IgD-negative memory B cell (primary cell): ENCODE measurements around the gene PDZRN3. TPM values are rescaled to one million over a fixed set of nuclear protein-coding genes. Genes with fewer than 3 reads are reported as not detected.
A peak's percentile ranks its signal among the peaks of the same experiment; 100 is the strongest.

ENCODE experiments used
- H3K27ac Mint-ChIP-seq, 3 donors: one replicate each; pipeline ENCODE4 v1.8.0; 2020 to 2022; ENCODE audit warnings: mild to moderate bottlenecking in 3 of 3, mixed read lengths in 3 of 3, moderate library complexity in 1 of 3
- H3K27me3 Mint-ChIP-seq: one replicate; pipeline ENCODE4 v1.8.0; 2021; ENCODE audit warnings: mixed read lengths
- H3K36me3 Mint-ChIP-seq: one replicate; pipeline ENCODE4 v1.8.0; 2020; ENCODE audit warnings: mild to moderate bottlenecking, mixed read lengths
- H3K4me1 Mint-ChIP-seq, 3 donors: one replicate each; pipeline ENCODE4 v1.8.0; 2020 to 2022; ENCODE audit warnings: mixed read lengths in 3 of 3, mild to moderate bottlenecking in 1 of 3
- H3K4me3 Mint-ChIP-seq, 4 donors: one replicate each; pipeline ENCODE4 v1.8.0; 2020 to 2022; ENCODE audit warnings: mild to moderate bottlenecking in 4 of 4, mixed read lengths in 4 of 4, moderate library complexity in 3 of 4
- H3K9me3 Mint-ChIP-seq, 3 donors: one replicate each; pipeline ENCODE4 v1.8.0; 2020 to 2021; ENCODE audit warnings: mixed read lengths in 3 of 3, mild to moderate bottlenecking in 1 of 3
- polyA plus RNA-seq: library from polyadenylated mRNA; unstranded; fragments of 300-500 nt; fragmentation: Illumina TruSeq; gene quantifications from one replicate; pipeline ENCODE4 v1.2.3, GENCODE V29; 2021

Gene PDZRN3
- polyA plus RNA-seq, 1 donor from 2014 or later: not detected

GRCh38 chr3:73586628-73587027 lies 38.1 kb downstream of the PDZRN3 start:
- Mint-ChIP-seq H3K27me3 (peaks cover 3% of the 10 kb centered on the region), H3K27ac (no peak overlapping the region), H3K4me3 (no peak overlapping the region), H3K9me3 (peaks cover 0 to 6% (median 5%) of the 10 kb centered on the region in 3 donors), H3K36me3 (no peaks in the 10 kb centered on the region), H3K4me1 (no peaks in the 10 kb centered on the region)

GRCh38 chr3:73586190-73586589 lies 38.6 kb downstream of the PDZRN3 start:
- Mint-ChIP-seq H3K27me3 (peaks cover 3% of the 10 kb centered on the region), H3K36me3 (no peaks in the 10 kb centered on the region), H3K4me1 (no peaks in the 10 kb centered on the region), H3K4me3 (no peak overlapping the region), H3K27ac (no peak overlapping the region), H3K9me3 (peaks cover 0 to 6% (median 5%) of the 10 kb centered on the region in 3 donors)

GRCh38 chr3:73584873-73585272 lies 39.9 kb downstream of the PDZRN3 start:
- H3K36me3 Mint-ChIP-seq: no peaks in the 10 kb centered on the region
- H3K27ac Mint-ChIP-seq: no peak overlapping the region
- H3K27me3 Mint-ChIP-seq: peaks cover 3% of the 10 kb centered on the region
- H3K4me1 Mint-ChIP-seq: no peaks in the 10 kb centered on the region
- H3K9me3 Mint-ChIP-seq: peaks cover 0 to 6% (median 1%) of the 10 kb centered on the region in 3 donors
- H3K4me3 Mint-ChIP-seq: no peak overlapping the region

- H3K27ac Mint-ChIP-seq: no peak overlapping the region
- no peaks in the 10 kb centered on the region for H3K36me3 Mint-ChIP-seq
Observed at GRCh38 chr3:73582535-73582934, 42.2 kb downstream of the PDZRN3 start.

GRCh38 chr3:73581134-73581846 lies 43.5 kb downstream of the PDZRN3 start:
- Mint-ChIP-seq H3K4me3 (no peak overlapping the region), H3K36me3 (no peaks in the 10 kb centered on the region), H3K4me1 (no peaks in the 10 kb centered on the region), H3K27ac (no peak overlapping the region), H3K9me3 (no peaks in the 10 kb centered on the region), H3K27me3 (peaks cover 6% of the 10 kb centered on the region)

More at GRCh38 chr3:73582535-73582934, 42.2 kb downstream of the PDZRN3 start:
- H3K4me3 Mint-ChIP-seq: no peak overlapping the region
- H3K4me1 Mint-ChIP-seq: no peaks in the 10 kb centered on the region
- H3K27me3 Mint-ChIP-seq: peaks cover 5% of the 10 kb centered on the region
- H3K9me3 Mint-ChIP-seq: no peaks in the 10 kb centered on the region

- Mint-ChIP-seq H3K4me3 (no peak overlapping the region), H3K36me3 (no peaks in the 10 kb centered on the region), H3K4me1 (no peaks in the 10 kb centered on the region), H3K27me3 (peaks cover 6% of the 10 kb centered on the region), H3K9me3 (no peaks in the 10 kb centered on the region), H3K27ac (no peak overlapping the region)
Observed at GRCh38 chr3:73580343-73580742, 44.4 kb downstream of the PDZRN3 start.

GRCh38 chr3:73577704-73578103 lies 47.0 kb downstream of the PDZRN3 start:
- no peak overlapping the region for H3K27ac Mint-ChIP-seq
- H3K4me1 Mint-ChIP-seq: no peaks in the 10 kb centered on the region
- H3K36me3 Mint-ChIP-seq: no peaks in the 10 kb centered on the region
- peaks cover 4% of the 10 kb centered on the region for H3K27me3 Mint-ChIP-seq
- H3K9me3 Mint-ChIP-seq: no peaks in the 10 kb centered on the region
- peak overlapping the region in 1 of 4 donors; percentile 54 for H3K4me3 Mint-ChIP-seq

GRCh38 chr3:73576999-73577461 lies 47.7 kb downstream of the PDZRN3 start:
- H3K27me3 Mint-ChIP-seq: peaks cover 6% of the 10 kb centered on the region
- no peaks in the 10 kb centered on the region for H3K9me3 Mint-ChIP-seq
- H3K4me1 Mint-ChIP-seq: no peaks in the 10 kb centered on the region
- H3K27ac Mint-ChIP-seq: no peak overlapping the region
- no peak overlapping the region for H3K4me3 Mint-ChIP-seq
- H3K36me3 Mint-ChIP-seq: no peaks in the 10 kb centered on the region

- H3K4me3 Mint-ChIP-seq: no peak overlapping the region
- H3K36me3 Mint-ChIP-seq: no peaks in the 10 kb centered on the region
- peaks cover 4% of the 10 kb centered on the region for H3K27me3 Mint-ChIP-seq
- H3K4me1 Mint-ChIP-seq: no peaks in the 10 kb centered on the region
- H3K27ac Mint-ChIP-seq: no peak overlapping the region
- H3K9me3 Mint-ChIP-seq: no peaks in the 10 kb centered on the region
Observed at GRCh38 chr3:73575953-73576352, 48.8 kb downstream of the PDZRN3 start.

- peaks cover 4% of the 10 kb centered on the region for H3K27me3 Mint-ChIP-seq
- H3K4me1 Mint-ChIP-seq: no peaks in the 10 kb centered on the region
- no peaks in the 10 kb centered on the region for H3K9me3 Mint-ChIP-seq
- H3K4me3 Mint-ChIP-seq: no peak overlapping the region
- H3K27ac Mint-ChIP-seq: no peak overlapping the region
- no peaks in the 10 kb centered on the region for H3K36me3 Mint-ChIP-seq
Observed at GRCh38 chr3:73575519-73575918, 49.2 kb downstream of the PDZRN3 start.

GRCh38 chr3:73573204-73573603 lies 51.5 kb downstream of the PDZRN3 start:
- Mint-ChIP-seq H3K27me3 (peaks cover 9% of the 10 kb centered on the region), H3K36me3 (no peaks in the 10 kb centered on the region)

GRCh38 chr3:73572368-73572767 lies 52.4 kb downstream of the PDZRN3 start:
- Mint-ChIP-seq H3K27me3 (peaks cover 6% of the 10 kb centered on the region), H3K9me3 (peaks cover 0 to 2% (median 0%) of the 10 kb centered on the region in 3 donors), H3K4me1 (no peaks in the 10 kb centered on the region), H3K4me3 (no peak overlapping the region), H3K36me3 (no peaks in the 10 kb centered on the region), H3K27ac (no peak overlapping the region)

More at GRCh38 chr3:73573204-73573603, 51.5 kb downstream of the PDZRN3 start:
- Mint-ChIP-seq H3K9me3 (peaks cover 0 to 2% (median 0%) of the 10 kb centered on the region in 3 donors), H3K4me3 (no peak overlapping the region), H3K27ac (no peak overlapping the region), H3K4me1 (no peaks in the 10 kb centered on the region)

- no peak overlapping the region for H3K27ac Mint-ChIP-seq
- H3K4me3 Mint-ChIP-seq: no peak overlapping the region
- H3K36me3 Mint-ChIP-seq: no peaks in the 10 kb centered on the region
- peaks cover 0 to 2% (median 0%) of the 10 kb centered on the region in 3 donors for H3K9me3 Mint-ChIP-seq
- H3K4me1 Mint-ChIP-seq: no peaks in the 10 kb centered on the region
- peaks cover 6% of the 10 kb centered on the region for H3K27me3 Mint-ChIP-seq
Observed at GRCh38 chr3:73571238-73571794, 53.4 kb downstream of the PDZRN3 start.

- H3K27ac Mint-ChIP-seq: no peak overlapping the region
- no peak overlapping the region for H3K4me3 Mint-ChIP-seq
- no peaks in the 10 kb centered on the region for H3K4me1 Mint-ChIP-seq
- peaks cover 8% of the 10 kb centered on the region for H3K27me3 Mint-ChIP-seq
- peaks cover 0 to 5% (median 0%) of the 10 kb centered on the region in 3 donors for H3K9me3 Mint-ChIP-seq
- H3K36me3 Mint-ChIP-seq: no peaks in the 10 kb centered on the region
Observed at GRCh38 chr3:73569246-73569760, 55.4 kb downstream of the PDZRN3 start.

GRCh38 chr3:73568371-73568862 lies 56.3 kb downstream of the PDZRN3 start:
- Mint-ChIP-seq H3K4me3 (no peak overlapping the region), H3K27me3 (peaks cover 8% of the 10 kb centered on the region), H3K9me3 (peaks cover 0 to 5% (median 0%) of the 10 kb centered on the region in 3 donors), H3K4me1 (no peaks in the 10 kb centered on the region), H3K36me3 (no peaks in the 10 kb centered on the region), H3K27ac (no peak overlapping the region)
